Smooth muscle cell (in vitro differentiated cells): ENCODE data around the gene UNC13C. TPM values are rescaled to one million over a fixed set of nuclear protein-coding genes. Genes with fewer than 3 reads are reported as not detected.

Experiments
- DNase-seq: peaks from one replicate; lab custom pipeline; 2025; ENCODE audit not compliant: unreplicated experiment; lab: John Stamatoyannopoulos, UW
- H2AFZ ChIP-seq: fragments of 200-600 bp; sonication (generic); 2 replicates; pipeline ENCODE4 v1.6.0; 2016; ENCODE audit warnings: antibody characterized with exemption, low read depth, mild to moderate bottlenecking
- H3F3A ChIP-seq: fragments of 200-600 bp; sonication (generic); 2 replicates; pipeline ENCODE4 v1.6.0; 2017; ENCODE audit warnings: antibody characterized with exemption, low read depth
- H3K27ac ChIP-seq: fragments of 200-600 bp; sonication (generic); 2 replicates; pipeline ENCODE4 v1.5.1; 2016; ENCODE audit warnings: low read depth, mild to moderate bottlenecking
- H3K27me3 ChIP-seq: fragments of 200-600 bp; sonication (generic); 2 replicates; pipeline ENCODE4 v1.6.1; 2016; ENCODE audit warnings: low read depth, mild to moderate bottlenecking
- H3K36me3 ChIP-seq: fragments of 200-600 bp; sonication (generic); 2 replicates; pipeline ENCODE4 v1.5.1; 2016; ENCODE audit warnings: low read depth
- H3K4me1 ChIP-seq: fragments of 200-600 bp; sonication (generic); 2 replicates; pipeline ENCODE4 v1.5.1; 2016; ENCODE audit warnings: low read depth
- H3K4me2 ChIP-seq: fragments of 200-600 bp; sonication (generic); 2 replicates; pipeline ENCODE4 v1.6.0; 2016; ENCODE audit warnings: mild to moderate bottlenecking
- H3K4me3 ChIP-seq: fragments of 200-600 bp; sonication (generic); 2 replicates; pipeline ENCODE4 v1.5.1; 2016; ENCODE audit warnings: mild to moderate bottlenecking
- H3K79me2 ChIP-seq: fragments of 200-600 bp; sonication (generic); 2 replicates; pipeline ENCODE4 v1.6.0; 2016; ENCODE audit warnings: low read depth, mild to moderate bottlenecking
- H3K9ac ChIP-seq: fragments of 200-600 bp; sonication (generic); 2 replicates; pipeline ENCODE4 v1.6.0; 2016; ENCODE audit warnings: low read depth
- H3K9me3 ChIP-seq: fragments of 200-600 bp; sonication (generic); replicated peaks from 2 replicates; pipeline ENCODE4 v1.5.1; 2016; ENCODE audit warnings: low read depth
- H4K20me1 ChIP-seq: fragments of 200-600 bp; sonication (generic); 2 replicates; pipeline ENCODE4 v1.6.0; 2016; ENCODE audit warnings: low read depth
- WGBS: methylation state at CpG from one replicate; pipeline ENCODE4 v1.1.7; 2016; ENCODE audit warnings: low lambda C conversion rate; 5-methylcytosine and 5-hydroxymethylcytosine counted together
- polyA plus RNA-seq: library from polyadenylated mRNA; unstranded; fragments of >200 nt; fragmentation: Nextera tagmentation; extraction: Ambion mirVana; gene quantifications from 2 replicates; pipeline ENCODE4 v1.2.1, GENCODE V29; 2016
- total RNA-seq: library from RNA; depleted of rRNA; stranded (reverse); fragments of >200 nt; gene quantifications from 2 replicates; pipeline ENCODE4 v1.2.3, GENCODE V29; 2014
- TF ChIP-seq, protein P1 (sequence below): fragments of 200-600 bp; sonication (generic); IDR thresholded peaks from 2 replicates; pipeline ENCODE4 v1.5.1; 2017; ENCODE audit warnings: borderline replicate concordance, mild to moderate bottlenecking, antibody characterized with exemption; ENCODE audit not compliant: insufficient read depth, poor library complexity, severe bottlenecking

The UNC13C gene
- total and polyA plus RNA-seq, 2 experiments from 2014 or later = 0.85 to 4.0 TPM

DNA sequence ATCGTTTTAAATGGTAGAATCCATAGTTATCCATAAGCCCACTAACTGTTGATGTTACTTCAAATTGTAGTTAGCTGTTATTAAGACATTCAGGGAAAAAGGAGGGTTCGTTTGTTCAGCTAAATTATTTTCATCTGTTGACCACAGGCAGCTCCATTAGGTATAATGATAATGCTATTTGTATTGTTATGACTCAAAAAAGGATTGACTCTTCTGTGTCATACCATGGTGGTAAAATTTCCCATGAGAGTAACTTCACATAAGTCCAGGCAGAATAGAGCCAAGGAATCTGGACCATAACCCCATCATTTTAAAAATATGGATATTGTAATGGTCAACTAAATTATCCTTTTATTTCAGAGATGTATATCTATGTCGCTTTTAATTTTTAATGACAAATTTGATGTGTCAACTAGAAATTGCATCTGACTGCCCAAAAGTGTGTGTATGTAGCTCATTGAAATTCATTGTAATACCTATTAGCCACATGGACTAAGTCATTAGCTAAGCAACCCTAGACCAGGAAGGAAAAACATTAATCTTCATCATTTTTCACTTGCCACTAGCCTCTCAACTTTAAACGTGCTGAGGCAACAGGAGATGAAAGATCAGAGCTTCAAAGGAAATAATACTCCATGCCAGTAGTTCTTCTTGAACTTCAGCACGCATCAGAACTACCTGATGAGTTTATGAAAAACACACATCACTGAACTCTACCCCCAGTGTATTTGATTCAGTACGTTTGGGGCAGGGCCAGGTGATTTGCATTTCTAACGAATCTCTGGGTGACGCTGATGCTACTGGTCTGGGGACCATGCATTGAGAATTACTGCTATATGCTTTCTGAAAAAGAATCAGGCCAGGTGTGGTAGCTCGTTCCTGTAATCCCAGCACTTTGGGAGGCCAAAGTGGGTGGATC lies 537.7 kb downstream of the UNC13C start:
- no peaks in the 10 kb centered on the region for H3K27me3 ChIP-seq
- no peaks in the 10 kb centered on the region for H3K36me3 ChIP-seq
- TF ChIP-seq, protein P1, sequence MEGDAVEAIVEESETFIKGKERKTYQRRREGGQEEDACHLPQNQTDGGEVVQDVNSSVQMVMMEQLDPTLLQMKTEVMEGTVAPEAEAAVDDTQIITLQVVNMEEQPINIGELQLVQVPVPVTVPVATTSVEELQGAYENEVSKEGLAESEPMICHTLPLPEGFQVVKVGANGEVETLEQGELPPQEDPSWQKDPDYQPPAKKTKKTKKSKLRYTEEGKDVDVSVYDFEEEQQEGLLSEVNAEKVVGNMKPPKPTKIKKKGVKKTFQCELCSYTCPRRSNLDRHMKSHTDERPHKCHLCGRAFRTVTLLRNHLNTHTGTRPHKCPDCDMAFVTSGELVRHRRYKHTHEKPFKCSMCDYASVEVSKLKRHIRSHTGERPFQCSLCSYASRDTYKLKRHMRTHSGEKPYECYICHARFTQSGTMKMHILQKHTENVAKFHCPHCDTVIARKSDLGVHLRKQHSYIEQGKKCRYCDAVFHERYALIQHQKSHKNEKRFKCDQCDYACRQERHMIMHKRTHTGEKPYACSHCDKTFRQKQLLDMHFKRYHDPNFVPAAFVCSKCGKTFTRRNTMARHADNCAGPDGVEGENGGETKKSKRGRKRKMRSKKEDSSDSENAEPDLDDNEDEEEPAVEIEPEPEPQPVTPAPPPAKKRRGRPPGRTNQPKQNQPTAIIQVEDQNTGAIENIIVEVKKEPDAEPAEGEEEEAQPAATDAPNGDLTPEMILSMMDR = no peak
- no peak overlapping the region for H3K9ac ChIP-seq
- no peak overlapping the region for H3K4me2 ChIP-seq
- H3K9me3 ChIP-seq = no peaks in the 10 kb centered on the region
- no peaks in the 10 kb centered on the region for H3F3A ChIP-seq
- H3K4me3 ChIP-seq = no peak overlapping the region
- H3K4me1 ChIP-seq = no peaks in the 10 kb centered on the region
- no peaks in the 10 kb centered on the region for H3K79me2 ChIP-seq
- no peak overlapping the region for H2AFZ ChIP-seq
- H3K27ac ChIP-seq = no peak overlapping the region
- no peaks in the 10 kb centered on the region for H4K20me1 ChIP-seq
- no peak for DNase-seq
- WGBS = 74% methylated on average over 9 of the region's 9 CpGs

DNA sequence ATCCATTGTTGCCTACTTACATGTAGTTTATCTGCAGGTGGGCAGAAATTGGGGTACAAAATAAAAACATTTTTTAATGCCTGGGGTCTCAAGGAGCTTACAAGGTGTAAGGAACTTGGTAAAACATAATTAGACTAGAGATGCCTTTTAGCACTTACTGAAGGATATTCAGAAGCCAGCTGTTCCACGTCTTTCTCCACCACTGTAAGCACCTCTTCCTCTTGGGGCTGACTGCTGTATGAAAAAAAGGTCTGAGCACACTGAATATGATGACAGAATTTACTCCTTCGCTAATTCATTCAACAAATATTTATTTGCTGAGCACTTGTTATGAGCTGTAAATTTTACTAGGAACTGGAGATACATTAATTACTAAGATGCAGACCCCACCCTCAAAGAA lies 539.1 kb downstream of the UNC13C start:
- no peak overlapping the region for H3K9ac ChIP-seq
- no peak overlapping the region for H2AFZ ChIP-seq
- no peak overlapping the region for H3K4me2 ChIP-seq
- no peaks in the 10 kb centered on the region for H3F3A ChIP-seq
- H4K20me1 ChIP-seq = no peaks in the 10 kb centered on the region
- H3K79me2 ChIP-seq = no peaks in the 10 kb centered on the region
- no peaks in the 10 kb centered on the region for H3K36me3 ChIP-seq
- WGBS = 61% methylated on average over 2 of the region's 2 CpGs
- no peak overlapping the region for H3K4me3 ChIP-seq
- TF ChIP-seq, protein P1 = no peak
- no peaks in the 10 kb centered on the region for H3K9me3 ChIP-seq
- no peak for DNase-seq
- H3K4me1 ChIP-seq = no peaks in the 10 kb centered on the region
- H3K27ac ChIP-seq = no peak overlapping the region
- H3K27me3 ChIP-seq = no peaks in the 10 kb centered on the region

DNA sequence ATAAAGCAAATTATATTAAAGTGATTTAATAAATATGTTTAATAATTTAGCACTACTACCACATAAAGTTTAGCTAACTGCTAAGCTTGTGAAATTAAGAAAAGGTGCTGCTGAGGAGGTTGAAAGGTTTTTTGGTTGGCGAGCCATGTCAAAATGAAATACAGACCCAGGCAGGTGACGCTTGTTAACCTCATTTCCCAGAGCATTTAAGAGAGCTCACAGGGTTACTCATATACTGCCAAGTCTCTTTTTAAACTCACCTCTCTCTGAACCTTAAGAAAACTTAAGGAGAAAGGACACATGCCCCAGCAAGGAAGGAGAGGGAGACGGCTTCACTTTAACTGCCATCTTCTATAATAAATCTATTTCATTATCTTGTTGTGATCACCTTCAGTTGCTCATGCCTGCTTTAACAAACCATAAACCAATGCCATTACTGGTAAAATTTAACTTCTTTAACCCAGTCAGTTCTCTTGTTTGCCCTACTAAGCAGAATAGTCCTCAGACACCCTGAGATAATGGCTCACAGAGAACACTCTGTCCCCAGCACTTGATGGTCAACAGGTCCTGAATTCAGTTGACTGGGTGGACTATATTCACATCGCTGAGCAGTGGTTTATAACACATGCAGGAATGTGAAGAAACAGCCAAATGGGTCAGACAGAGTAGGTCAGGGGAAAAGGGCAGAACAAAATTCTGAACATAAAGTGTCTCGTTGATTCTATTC lies 540.1 kb downstream of the UNC13C start:
- Histone ChIP-seq H3K4me1 (no peaks in the 10 kb centered on the region), H3K9ac (no peak overlapping the region), H3K36me3 (no peaks in the 10 kb centered on the region), H3K4me2 (no peak overlapping the region), H3F3A (no peaks in the 10 kb centered on the region), H2AFZ (no peak overlapping the region), H4K20me1 (no peaks in the 10 kb centered on the region), H3K27me3 (no peaks in the 10 kb centered on the region), H3K27ac (no peak overlapping the region), H3K79me2 (no peaks in the 10 kb centered on the region), H3K4me3 (no peak overlapping the region), H3K9me3 (no peaks in the 10 kb centered on the region)
- no peak for DNase-seq
- 75% methylated on average over 5 of the region's 5 CpGs for WGBS
- TF ChIP-seq, protein P1 = no peak
